Natural killer cell (primary cell): ENCODE measurements around the gene CYP2R1. TPM values are rescaled to one million over a fixed set of nuclear protein-coding genes. Genes with fewer than 3 reads are reported as not detected.

ENCODE experiments used
- ATAC-seq, 3 donors: fragments of 150-1000 bp in 2 of 3; fragments of 200-7000 bp in 1 of 3; cut with Tn5 transposase; 1 replicate in 1 of 3; 2 replicates in 2 of 3; pipeline ENCODE4 v1.10.0; 2021; ENCODE audit warnings: mild to moderate bottlenecking in 2 of 3, moderate library complexity in 2 of 3
- DNase-seq, 2 donors: peaks; one replicate each; pipeline versions ENCODE4 v3.0.0 to v3.0.0-alpha.2; 2013 to 2021; ENCODE audit warnings: mixed read lengths in 1 of 2
- H3K27ac ChIP-seq: one replicate; pipeline ENCODE4 v1.5.1; 2013; ENCODE audit warnings: mild to moderate bottlenecking, low read length
- H3K27me3 ChIP-seq: one replicate; pipeline ENCODE4 v1.6.1; 2013; ENCODE audit warnings: low read length; ENCODE audit not compliant: control insufficient read depth, insufficient read depth
- H3K36me3 ChIP-seq: one replicate; pipeline ENCODE4 v1.6.1; 2013; ENCODE audit warnings: low read length; ENCODE audit not compliant: control insufficient read depth, insufficient read depth
- H3K4me1 ChIP-seq: one replicate; pipeline ENCODE4 v1.6.1; 2013; ENCODE audit warnings: low read length; ENCODE audit not compliant: control insufficient read depth, insufficient read depth
- H3K4me3 ChIP-seq: one replicate; pipeline ENCODE4 v1.5.1; 2013; ENCODE audit warnings: low read length
- H3K9me3 ChIP-seq: one replicate; pipeline ENCODE4 v1.6.1; 2013; ENCODE audit warnings: low read length; ENCODE audit not compliant: control insufficient read depth, insufficient read depth
- H3K27ac Mint-ChIP-seq, 2 donors: one replicate each; pipeline ENCODE4 v1.8.0; 2022; ENCODE audit warnings: mild to moderate bottlenecking in 2 of 2, mixed read lengths in 2 of 2, moderate library complexity in 1 of 2
- H3K27me3 Mint-ChIP-seq, 2 donors: one replicate each; pipeline ENCODE4 v1.8.0; 2022; ENCODE audit warnings: low read depth in 2 of 2, mixed read lengths in 2 of 2
- H3K36me3 Mint-ChIP-seq: one replicate; pipeline ENCODE4 v1.8.0; 2022; ENCODE audit warnings: mixed read lengths
- H3K4me1 Mint-ChIP-seq, 2 donors: one replicate each; pipeline ENCODE4 v1.8.0; 2022; ENCODE audit warnings: mixed read lengths in 2 of 2
- H3K4me3 Mint-ChIP-seq: one replicate; pipeline ENCODE4 v1.8.0; 2022; ENCODE audit warnings: mild to moderate bottlenecking, moderate library complexity, mixed read lengths
- H3K9me3 Mint-ChIP-seq, 2 donors: one replicate each; pipeline ENCODE4 v1.8.0; 2022; ENCODE audit warnings: mixed read lengths in 2 of 2
- CTCF ChIP-seq: fragments of 200-600 bp; IDR thresholded peaks from one replicate; pipeline ENCODE4 v1.8.0; 2022; ENCODE audit warnings: antibody characterized with exemption
- whole genome bisulfite sequencing: methylation state at CpG from one replicate; pipeline ENCODE4 v1.1.7; 2013; ENCODE audit warnings: missing lambda C conversion rate; ENCODE audit not compliant: insufficient coverage; 5-methylcytosine and 5-hydroxymethylcytosine counted together
- intact Hi-C: fragments of 100-400 bp; cut with micrococcal nuclease; formaldehyde crosslinking; loops from one replicate; pipeline ENCODE4 v1.14.2; 2022
- total RNA-seq, 4 donors: library from RNA; stranded (reverse); fragments of 120-200 nt in 1 of 4; gene quantifications; one replicate each; pipeline versions ENCODE4 v1.2.3 to v1.2.4, GENCODE V29; 2013 to 2022

CYP2R1 gene
- total RNA-seq, 3 donors from 2014 or later (not counting 1 experiment from before 2014, with no cell fraction given), result 14.9 to 20.3 (median 16.2) TPM

- intact Hi-C loops, result no loop called here
- Histone ChIP-seq H3K4me3 (no peak overlapping the region), H3K27me3 (no peaks in the 10 kb centered on the region), H3K4me1 (no peaks in the 10 kb centered on the region), H3K27ac (no peak overlapping the region), H3K9me3 (no peaks in the 10 kb centered on the region), H3K36me3 (no peaks in the 10 kb centered on the region)
- no peaks in the 10 kb centered on the region for H3K4me1 Mint-ChIP-seq
- peaks cover 0 to 6% of the 10 kb centered on the region in 2 donors for H3K27me3 Mint-ChIP-seq
- no peak for DNase-seq
- no peak for ATAC-seq
- 96% methylated on average over 1 of the region's 1 CpG for WGBS
- TF ChIP-seq CTCF, result no peak
- no peak overlapping the region for H3K27ac Mint-ChIP-seq
- H3K4me3 Mint-ChIP-seq, result no peak overlapping the region
- peaks cover 18% of the 10 kb centered on the region for H3K36me3 Mint-ChIP-seq
- peaks cover 7 to 9% of the 10 kb centered on the region in 2 donors for H3K9me3 Mint-ChIP-seq
These were observed 30.4 kb downstream of the CYP2R1 start for GRCh38 chr11:14861680-14862079.

DNA sequence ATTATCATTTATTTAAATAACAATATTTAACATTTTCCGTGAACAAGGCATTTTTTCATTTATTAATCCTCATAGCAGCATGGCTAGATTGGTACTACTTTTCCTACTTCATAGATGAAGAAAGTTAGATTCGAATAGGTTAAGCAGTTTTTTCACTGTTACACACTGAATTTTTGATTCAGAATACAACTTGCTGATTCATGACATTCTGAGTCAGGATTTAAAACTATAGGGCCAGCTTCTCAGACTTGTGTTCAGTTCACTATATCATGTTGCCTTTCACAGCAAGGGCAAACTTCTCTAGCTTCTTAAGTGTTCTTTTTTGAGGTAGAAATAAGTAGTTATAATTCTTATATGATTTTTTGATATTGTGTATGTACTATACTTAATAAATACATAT, 31.5 kb downstream of the CYP2R1 start:
- WGBS, result 83% methylated on average over 1 of the region's 2 CpGs
- H3K27ac ChIP-seq, result no peak overlapping the region
- intact Hi-C loops, result no loop called here
- H3K27me3 ChIP-seq, result no peaks in the 10 kb centered on the region
- no peak for TF ChIP-seq CTCF
- Mint-ChIP-seq H3K27me3 (peaks cover 0 to 7% of the 10 kb centered on the region in 2 donors), H3K27ac (no peak overlapping the region), H3K4me1 (no peaks in the 10 kb centered on the region), H3K36me3 (peaks cover 18% of the 10 kb centered on the region), H3K9me3 (peaks cover 7 to 9% of the 10 kb centered on the region in 2 donors), H3K4me3 (no peak overlapping the region)
- no peaks in the 10 kb centered on the region for H3K4me1 ChIP-seq
- DNase-seq (no peak), ATAC-seq (no peak)
- H3K36me3 ChIP-seq, result no peaks in the 10 kb centered on the region
- no peaks in the 10 kb centered on the region for H3K9me3 ChIP-seq
- no peak overlapping the region for H3K4me3 ChIP-seq

GRCh38 chr11:14858404-14858803, 33.6 kb downstream of the CYP2R1 start:
- WGBS, result no CpG with 5 or more reads among the region's 1 CpG
- no peak for TF ChIP-seq CTCF
- no peak for DNase-seq
- no peak overlapping the region for H3K4me3 ChIP-seq
- no peak overlapping the region for H3K27ac ChIP-seq
- ATAC-seq, result no peak
- H3K9me3 Mint-ChIP-seq, result no peaks in the 10 kb centered on the region
- peaks cover 3% of the 10 kb centered on the region for H3K36me3 Mint-ChIP-seq
- H3K27ac Mint-ChIP-seq, result no peak overlapping the region
- no peaks in the 10 kb centered on the region for H3K36me3 ChIP-seq
- H3K4me1 Mint-ChIP-seq, result no peaks in the 10 kb centered on the region
- H3K27me3 ChIP-seq, result no peaks in the 10 kb centered on the region
- intact Hi-C loops, result no loop called here
- no peaks in the 10 kb centered on the region for H3K4me1 ChIP-seq
- H3K9me3 ChIP-seq, result no peaks in the 10 kb centered on the region
- peaks cover 0 to 7% of the 10 kb centered on the region in 2 donors for H3K27me3 Mint-ChIP-seq
- H3K4me3 Mint-ChIP-seq, result no peak overlapping the region

DNA sequence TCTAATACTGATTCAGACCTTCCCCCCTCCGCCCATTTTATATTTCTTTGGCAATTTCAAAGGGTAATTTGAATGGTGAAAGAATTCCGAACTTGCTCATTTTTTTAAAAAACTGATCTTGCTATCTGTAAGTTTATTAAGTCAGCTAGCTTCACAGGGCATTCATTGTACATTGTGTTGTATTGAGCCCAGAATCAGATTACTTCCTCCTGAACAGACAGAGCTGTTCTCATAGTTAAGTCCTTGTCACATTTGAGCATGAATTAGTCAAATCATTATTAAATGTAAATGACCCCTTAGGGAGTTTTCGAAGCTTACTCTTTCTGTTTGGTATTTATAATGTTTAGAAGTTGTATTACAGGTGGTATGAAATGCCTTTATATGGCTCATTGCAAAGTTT, 34.4 kb downstream of the CYP2R1 start:
- H3K36me3 Mint-ChIP-seq, result no peaks in the 10 kb centered on the region
- no peak overlapping the region for H3K27ac Mint-ChIP-seq
- H3K27me3 Mint-ChIP-seq, result peaks cover 0 to 7% of the 10 kb centered on the region in 2 donors
- 100% methylated on average over 1 of the region's 3 CpGs for WGBS
- H3K4me1 Mint-ChIP-seq, result no peaks in the 10 kb centered on the region
- H3K9me3 ChIP-seq, result no peaks in the 10 kb centered on the region
- DNase-seq (no peak), ATAC-seq (no peak)
- H3K27ac ChIP-seq, result no peak overlapping the region
- H3K27me3 ChIP-seq, result no peaks in the 10 kb centered on the region
- no peaks in the 10 kb centered on the region for H3K36me3 ChIP-seq
- H3K4me3 Mint-ChIP-seq, result no peak overlapping the region
- H3K9me3 Mint-ChIP-seq, result no peaks in the 10 kb centered on the region
- no peak overlapping the region for H3K4me3 ChIP-seq
- intact Hi-C loops, result no loop called here
- no peaks in the 10 kb centered on the region for H3K4me1 ChIP-seq
- no peak for TF ChIP-seq CTCF
